GM23338 (cell line): Measurements from ENCODE around the gene MYOM3. TPM values are rescaled to one million over a fixed set of nuclear protein-coding genes. Genes with fewer than 3 reads are reported as not detected.

Experiments
- ATAC-seq: fragments of 200-7000 bp; cut with Tn5 transposase; 3 replicates; pipeline ENCODE4 v1.9.1; 2020
- DNase-seq: peaks from one replicate; pipeline ENCODE4 v3.0.0-alpha.2; 2015; ENCODE audit warnings: low spot score
- H2AFZ ChIP-seq: fragments of 200-600 bp; sonication (generic); 2 replicates; pipeline ENCODE4 v1.8.0; 2016; ENCODE audit warnings: antibody characterized with exemption, mild to moderate bottlenecking, moderate library complexity
- H3F3A ChIP-seq: fragments of 200-600 bp; sonication (generic); replicated peaks from 2 replicates; pipeline ENCODE4 v1.8.0; 2017; ENCODE audit warnings: antibody characterized with exemption, mixed run types, low read depth
- H3K27ac ChIP-seq: fragments of 200-600 bp; sonication (generic); 2 replicates; pipeline ENCODE4 v1.6.1; 2016; ENCODE audit warnings: low read depth
- H3K27me3 ChIP-seq: fragments of 200-600 bp; sonication (generic); 2 replicates; pipeline ENCODE4 v1.8.0; 2016; ENCODE audit warnings: mild to moderate bottlenecking, mixed run types, moderate library complexity; ENCODE audit not compliant: insufficient read depth
- H3K36me3 ChIP-seq: fragments of 200-600 bp; sonication (generic); 2 replicates; pipeline ENCODE4 v1.8.0; 2016; ENCODE audit warnings: mild to moderate bottlenecking; ENCODE audit not compliant: insufficient read depth
- H3K4me1 ChIP-seq: fragments of 200-600 bp; sonication (generic); 2 replicates; pipeline ENCODE4 v1.8.0; 2016; ENCODE audit warnings: mild to moderate bottlenecking, moderate library complexity; ENCODE audit not compliant: insufficient read depth
- H3K4me2 ChIP-seq: fragments of 200-600 bp; sonication (generic); 2 replicates; pipeline ENCODE4 v1.7.1; 2017; ENCODE audit warnings: mixed run types
- H3K4me3 ChIP-seq: fragments of 200-600 bp; sonication (generic); 2 replicates; pipeline ENCODE4 v1.6.1; 2016; ENCODE audit warnings: mixed run types
- H3K79me2 ChIP-seq: fragments of 200-600 bp; sonication (generic); replicated peaks from 2 replicates; pipeline ENCODE4 v1.8.0; 2017; ENCODE audit warnings: mild to moderate bottlenecking; ENCODE audit not compliant: insufficient read depth
- H3K9me2 ChIP-seq: fragments of 200-600 bp; sonication (generic); 2 replicates; pipeline ENCODE4 v1.8.0; 2017; ENCODE audit not compliant: insufficient read depth
- H4K20me1 ChIP-seq: fragments of 200-600 bp; sonication (generic); replicated peaks from 2 replicates; pipeline ENCODE4 v1.8.0; 2017; ENCODE audit warnings: mild to moderate bottlenecking; ENCODE audit not compliant: insufficient read depth
- H3K27ac Mint-ChIP-seq: 2 replicates; pipeline ENCODE4 v1.8.0; 2020; ENCODE audit warnings: inconsistent platforms, mild to moderate bottlenecking, moderate library complexity, mixed read lengths
- H3K27me3 Mint-ChIP-seq: 3 replicates; pipeline ENCODE4 v1.8.0; 2022; ENCODE audit warnings: low read depth, mild to moderate bottlenecking, moderate library complexity, mixed read lengths, inconsistent platforms; ENCODE audit not compliant: insufficient read depth, poor library complexity
- H3K36me3 Mint-ChIP-seq: 3 replicates; pipeline ENCODE4 v1.8.0; 2021; ENCODE audit warnings: low read depth, mild to moderate bottlenecking, inconsistent platforms, moderate library complexity, mixed read lengths
- H3K4me1 Mint-ChIP-seq: 3 replicates; pipeline ENCODE4 v1.8.0; 2020; ENCODE audit warnings: mild to moderate bottlenecking, inconsistent platforms, mixed read lengths
- H3K4me3 Mint-ChIP-seq: 3 replicates; pipeline ENCODE4 v1.8.0; 2021; ENCODE audit warnings: moderate library complexity, mild to moderate bottlenecking, inconsistent platforms, mixed read lengths
- H3K9me3 Mint-ChIP-seq: 3 replicates; pipeline ENCODE4 v1.8.0; 2020; ENCODE audit warnings: moderate library complexity, mild to moderate bottlenecking, inconsistent platforms, mixed read lengths
- CREB1 ChIP-seq: fragments of 250-450 bp; sonication (Bioruptor Pico); IDR thresholded peaks from 2 replicates; pipeline ENCODE4 v1.5.0; 2020; ENCODE audit warnings: low read depth, mild to moderate bottlenecking, moderate library complexity
- ETS1 ChIP-seq: IDR thresholded peaks from 2 replicates; pipeline ENCODE4 v1.6.1; 2016; ENCODE audit warnings: antibody characterized with exemption
- EZH2 ChIP-seq: fragments of 200-600 bp; sonication (generic); IDR thresholded peaks from one replicate; pipeline ENCODE4 v1.8.0; 2017; ENCODE audit warnings: antibody characterized with exemption, mild to moderate bottlenecking, low read depth; ENCODE audit not compliant: unreplicated experiment
- EZH2phosphoT487 ChIP-seq: fragments of 200-600 bp; sonication (generic); IDR thresholded peaks from one replicate; pipeline ENCODE4 v1.8.1; 2018; ENCODE audit warnings: antibody characterized with exemption; ENCODE audit not compliant: unreplicated experiment
- JUNB ChIP-seq: IDR thresholded peaks from one replicate; pipeline ENCODE4 v1.6.1; 2016; ENCODE audit warnings: antibody characterized with exemption; ENCODE audit not compliant: unreplicated experiment
- NANOG ChIP-seq: IDR thresholded peaks from 2 replicates; pipeline ENCODE4 v1.6.1; 2016; ENCODE audit warnings: antibody characterized with exemption, borderline replicate concordance
- POLR2AphosphoS5 ChIP-seq: IDR thresholded peaks from 2 replicates; pipeline ENCODE4 v1.6.1; 2016; ENCODE audit warnings: antibody characterized with exemption, low read depth
- STAT1 ChIP-seq: IDR thresholded peaks from one replicate; pipeline ENCODE4 v1.6.1; 2016; ENCODE audit warnings: antibody characterized with exemption; ENCODE audit not compliant: unreplicated experiment
- ZNF114 ChIP-seq: fragments of 250-450 bp; sonication (Bioruptor Pico); IDR thresholded peaks from 2 replicates; pipeline ENCODE4 v1.5.0; 2020; ENCODE audit warnings: mild to moderate bottlenecking, moderate library complexity
- ZNF331 ChIP-seq: fragments of 250-450 bp; sonication (Bioruptor Pico); IDR thresholded peaks from 2 replicates; pipeline ENCODE4 v1.5.0; 2020; ENCODE audit warnings: low read depth, mild to moderate bottlenecking, moderate library complexity
- polyA plus RNA-seq: library from polyadenylated mRNA; unstranded; fragments of >200 nt; fragmentation: Nextera tagmentation; extraction: Ambion mirVana; gene quantifications from 2 replicates; pipeline ENCODE4 v1.2.1, GENCODE V29; 2016
- total RNA-seq: library from RNA; depleted of rRNA; stranded (reverse); fragments of >200 nt; shearing (Covaris generic); gene quantifications from 2 replicates; pipeline ENCODE4 v1.2.3, GENCODE V29; 2014
- TF ChIP-seq, protein P1 (sequence below): fragments of 250-450 bp; sonication (Bioruptor Pico); IDR thresholded peaks from 2 replicates; pipeline ENCODE4 v1.5.0; 2020; ENCODE audit warnings: mild to moderate bottlenecking, moderate library complexity
- TF ChIP-seq, protein P2 (sequence below), 2 experiments: fragments of 200-600 bp in 1 of 2; sonication (generic) in 1 of 2; conservative IDR thresholded peaks; 2 replicates each; pipeline versions ENCODE4 v1.5.1 to v1.6.1; 2016 to 2017; ENCODE audit warnings: antibody characterized with exemption in 2 of 2, low read depth in 2 of 2, mild to moderate bottlenecking in 2 of 2, moderate library complexity in 1 of 2
- TF ChIP-seq, protein P3 (sequence below): IDR thresholded peaks from one replicate; pipeline ENCODE4 v1.6.1; 2018; ENCODE audit warnings: antibody characterized with exemption; ENCODE audit not compliant: unreplicated experiment

The MYOM3 gene
- total and polyA plus RNA-seq, 2 experiments from 2014 or later: not detected

DNA sequence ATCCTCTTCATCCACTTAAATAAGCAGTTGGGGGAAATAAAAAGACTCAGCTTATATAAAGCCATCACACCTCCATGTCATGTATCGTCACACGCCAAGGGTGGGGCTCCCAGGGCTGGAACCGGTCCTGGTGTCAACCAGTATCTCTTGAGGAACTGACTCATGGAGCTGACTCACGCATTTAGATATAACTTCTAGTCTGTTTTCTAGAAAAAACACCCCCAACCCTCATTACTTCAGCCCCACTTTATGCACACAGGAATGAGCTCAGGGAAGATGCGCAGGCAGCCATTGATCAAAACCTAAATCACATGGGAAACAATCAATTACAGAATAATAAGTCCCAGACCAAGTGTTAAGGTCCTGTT, 37.9 kb upstream of the MYOM3 start:
- H3K4me1 Mint-ChIP-seq: peaks cover 38% of the 10 kb centered on the region
- H3F3A ChIP-seq: no peaks in the 10 kb centered on the region
- H3K27me3 Mint-ChIP-seq: peaks cover 26% of the 10 kb centered on the region
- H3K27ac Mint-ChIP-seq: no peak overlapping the region
- no peaks in the 10 kb centered on the region for H3K9me3 Mint-ChIP-seq
- peaks cover 16% of the 10 kb centered on the region; the same call in 1 of the 2 replicates for H3K4me1 ChIP-seq
- H3K79me2 ChIP-seq: 0 out of 2 replicates have a peak, but pooled peaks cover 9% of the 10 kb centered on the region
- TF ChIP-seq STAT1 (no peak), ETS1 (no peak), NANOG (no peak), EZH2 (no peak), ZNF331 (CRISPR knock-in tag) (no peak), POLR2AphosphoS5 (no peak), CREB1 (CRISPR knock-in tag) (no peak), EZH2phosphoT487 (no peak), JUNB (no peak), ZNF114 (CRISPR knock-in tag) (no peak)
- TF ChIP-seq, protein P1, sequence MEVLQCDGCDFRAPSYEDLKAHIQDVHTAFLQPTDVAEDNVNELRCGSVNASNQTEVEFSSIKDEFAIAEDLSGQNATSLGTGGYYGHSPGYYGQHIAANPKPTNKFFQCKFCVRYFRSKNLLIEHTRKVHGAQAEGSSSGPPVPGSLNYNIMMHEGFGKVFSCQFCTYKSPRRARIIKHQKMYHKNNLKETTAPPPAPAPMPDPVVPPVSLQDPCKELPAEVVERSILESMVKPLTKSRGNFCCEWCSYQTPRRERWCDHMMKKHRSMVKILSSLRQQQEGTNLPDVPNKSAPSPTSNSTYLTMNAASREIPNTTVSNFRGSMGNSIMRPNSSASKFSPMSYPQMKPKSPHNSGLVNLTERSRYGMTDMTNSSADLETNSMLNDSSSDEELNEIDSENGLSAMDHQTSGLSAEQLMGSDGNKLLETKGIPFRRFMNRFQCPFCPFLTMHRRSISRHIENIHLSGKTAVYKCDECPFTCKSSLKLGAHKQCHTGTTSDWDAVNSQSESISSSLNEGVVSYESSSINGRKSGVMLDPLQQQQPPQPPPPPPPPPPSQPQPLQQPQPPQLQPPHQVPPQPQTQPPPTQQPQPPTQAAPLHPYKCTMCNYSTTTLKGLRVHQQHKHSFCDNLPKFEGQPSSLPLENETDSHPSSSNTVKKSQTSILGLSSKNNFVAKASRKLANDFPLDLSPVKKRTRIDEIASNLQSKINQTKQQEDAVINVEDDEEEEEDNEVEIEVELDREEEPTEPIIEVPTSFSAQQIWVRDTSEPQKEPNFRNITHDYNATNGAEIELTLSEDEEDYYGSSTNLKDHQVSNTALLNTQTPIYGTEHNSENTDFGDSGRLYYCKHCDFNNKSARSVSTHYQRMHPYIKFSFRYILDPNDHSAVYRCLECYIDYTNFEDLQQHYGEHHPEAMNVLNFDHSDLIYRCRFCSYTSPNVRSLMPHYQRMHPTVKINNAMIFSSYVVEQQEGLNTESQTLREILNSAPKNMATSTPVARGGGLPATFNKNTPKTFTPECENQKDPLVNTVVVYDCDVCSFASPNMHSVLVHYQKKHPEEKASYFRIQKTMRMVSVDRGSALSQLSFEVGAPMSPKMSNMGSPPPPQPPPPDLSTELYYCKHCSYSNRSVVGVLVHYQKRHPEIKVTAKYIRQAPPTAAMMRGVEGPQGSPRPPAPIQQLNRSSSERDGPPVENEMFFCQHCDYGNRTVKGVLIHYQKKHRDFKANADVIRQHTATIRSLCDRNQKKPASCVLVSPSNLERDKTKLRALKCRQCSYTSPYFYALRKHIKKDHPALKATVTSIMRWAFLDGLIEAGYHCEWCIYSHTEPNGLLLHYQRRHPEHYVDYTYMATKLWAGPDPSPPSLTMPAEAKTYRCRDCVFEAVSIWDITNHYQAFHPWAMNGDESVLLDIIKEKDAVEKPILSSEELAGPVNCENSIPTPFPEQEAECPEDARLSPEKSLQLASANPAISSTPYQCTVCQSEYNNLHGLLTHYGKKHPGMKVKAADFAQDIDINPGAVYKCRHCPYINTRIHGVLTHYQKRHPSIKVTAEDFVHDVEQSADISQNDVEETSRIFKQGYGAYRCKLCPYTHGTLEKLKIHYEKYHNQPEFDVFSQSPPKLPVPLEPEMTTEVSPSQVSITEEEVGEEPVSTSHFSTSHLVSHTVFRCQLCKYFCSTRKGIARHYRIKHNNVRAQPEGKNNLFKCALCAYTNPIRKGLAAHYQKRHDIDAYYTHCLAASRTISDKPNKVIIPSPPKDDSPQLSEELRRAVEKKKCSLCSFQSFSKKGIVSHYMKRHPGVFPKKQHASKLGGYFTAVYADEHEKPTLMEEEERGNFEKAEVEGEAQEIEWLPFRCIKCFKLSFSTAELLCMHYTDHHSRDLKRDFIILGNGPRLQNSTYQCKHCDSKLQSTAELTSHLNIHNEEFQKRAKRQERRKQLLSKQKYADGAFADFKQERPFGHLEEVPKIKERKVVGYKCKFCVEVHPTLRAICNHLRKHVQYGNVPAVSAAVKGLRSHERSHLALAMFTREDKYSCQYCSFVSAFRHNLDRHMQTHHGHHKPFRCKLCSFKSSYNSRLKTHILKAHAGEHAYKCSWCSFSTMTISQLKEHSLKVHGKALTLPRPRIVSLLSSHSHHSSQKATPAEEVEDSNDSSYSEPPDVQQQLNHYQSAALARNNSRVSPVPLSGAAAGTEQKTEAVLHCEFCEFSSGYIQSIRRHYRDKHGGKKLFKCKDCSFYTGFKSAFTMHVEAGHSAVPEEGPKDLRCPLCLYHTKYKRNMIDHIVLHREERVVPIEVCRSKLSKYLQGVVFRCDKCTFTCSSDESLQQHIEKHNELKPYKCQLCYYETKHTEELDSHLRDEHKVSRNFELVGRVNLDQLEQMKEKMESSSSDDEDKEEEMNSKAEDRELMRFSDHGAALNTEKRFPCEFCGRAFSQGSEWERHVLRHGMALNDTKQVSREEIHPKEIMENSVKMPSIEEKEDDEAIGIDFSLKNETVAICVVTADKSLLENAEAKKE (CRISPR knock-in tag): no peak
- TF ChIP-seq, protein P2, sequence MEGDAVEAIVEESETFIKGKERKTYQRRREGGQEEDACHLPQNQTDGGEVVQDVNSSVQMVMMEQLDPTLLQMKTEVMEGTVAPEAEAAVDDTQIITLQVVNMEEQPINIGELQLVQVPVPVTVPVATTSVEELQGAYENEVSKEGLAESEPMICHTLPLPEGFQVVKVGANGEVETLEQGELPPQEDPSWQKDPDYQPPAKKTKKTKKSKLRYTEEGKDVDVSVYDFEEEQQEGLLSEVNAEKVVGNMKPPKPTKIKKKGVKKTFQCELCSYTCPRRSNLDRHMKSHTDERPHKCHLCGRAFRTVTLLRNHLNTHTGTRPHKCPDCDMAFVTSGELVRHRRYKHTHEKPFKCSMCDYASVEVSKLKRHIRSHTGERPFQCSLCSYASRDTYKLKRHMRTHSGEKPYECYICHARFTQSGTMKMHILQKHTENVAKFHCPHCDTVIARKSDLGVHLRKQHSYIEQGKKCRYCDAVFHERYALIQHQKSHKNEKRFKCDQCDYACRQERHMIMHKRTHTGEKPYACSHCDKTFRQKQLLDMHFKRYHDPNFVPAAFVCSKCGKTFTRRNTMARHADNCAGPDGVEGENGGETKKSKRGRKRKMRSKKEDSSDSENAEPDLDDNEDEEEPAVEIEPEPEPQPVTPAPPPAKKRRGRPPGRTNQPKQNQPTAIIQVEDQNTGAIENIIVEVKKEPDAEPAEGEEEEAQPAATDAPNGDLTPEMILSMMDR (conservative IDR thresholded peaks at IDR 0.05; ENCODE audit: low read depth in 2 of 2): no peak
- TF ChIP-seq, protein P3, sequence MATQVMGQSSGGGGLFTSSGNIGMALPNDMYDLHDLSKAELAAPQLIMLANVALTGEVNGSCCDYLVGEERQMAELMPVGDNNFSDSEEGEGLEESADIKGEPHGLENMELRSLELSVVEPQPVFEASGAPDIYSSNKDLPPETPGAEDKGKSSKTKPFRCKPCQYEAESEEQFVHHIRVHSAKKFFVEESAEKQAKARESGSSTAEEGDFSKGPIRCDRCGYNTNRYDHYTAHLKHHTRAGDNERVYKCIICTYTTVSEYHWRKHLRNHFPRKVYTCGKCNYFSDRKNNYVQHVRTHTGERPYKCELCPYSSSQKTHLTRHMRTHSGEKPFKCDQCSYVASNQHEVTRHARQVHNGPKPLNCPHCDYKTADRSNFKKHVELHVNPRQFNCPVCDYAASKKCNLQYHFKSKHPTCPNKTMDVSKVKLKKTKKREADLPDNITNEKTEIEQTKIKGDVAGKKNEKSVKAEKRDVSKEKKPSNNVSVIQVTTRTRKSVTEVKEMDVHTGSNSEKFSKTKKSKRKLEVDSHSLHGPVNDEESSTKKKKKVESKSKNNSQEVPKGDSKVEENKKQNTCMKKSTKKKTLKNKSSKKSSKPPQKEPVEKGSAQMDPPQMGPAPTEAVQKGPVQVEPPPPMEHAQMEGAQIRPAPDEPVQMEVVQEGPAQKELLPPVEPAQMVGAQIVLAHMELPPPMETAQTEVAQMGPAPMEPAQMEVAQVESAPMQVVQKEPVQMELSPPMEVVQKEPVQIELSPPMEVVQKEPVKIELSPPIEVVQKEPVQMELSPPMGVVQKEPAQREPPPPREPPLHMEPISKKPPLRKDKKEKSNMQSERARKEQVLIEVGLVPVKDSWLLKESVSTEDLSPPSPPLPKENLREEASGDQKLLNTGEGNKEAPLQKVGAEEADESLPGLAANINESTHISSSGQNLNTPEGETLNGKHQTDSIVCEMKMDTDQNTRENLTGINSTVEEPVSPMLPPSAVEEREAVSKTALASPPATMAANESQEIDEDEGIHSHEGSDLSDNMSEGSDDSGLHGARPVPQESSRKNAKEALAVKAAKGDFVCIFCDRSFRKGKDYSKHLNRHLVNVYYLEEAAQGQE: no peak
- peak overlapping the region; percentile 74 for H3K4me2 ChIP-seq
- no peak overlapping the region for H3K27ac ChIP-seq
- H3K36me3 Mint-ChIP-seq: no peaks in the 10 kb centered on the region
- no peak for ATAC-seq
- no peak for DNase-seq
- peak overlapping the region; percentile 37; the same call in 1 of the 2 replicates for H3K4me3 ChIP-seq
- H3K27me3 ChIP-seq: no peaks in the 10 kb centered on the region
- H4K20me1 ChIP-seq: no peaks in the 10 kb centered on the region
- H3K36me3 ChIP-seq: no peaks in the 10 kb centered on the region
- no peaks in the 10 kb centered on the region for H3K9me2 ChIP-seq
- H2AFZ ChIP-seq: no peak overlapping the region
- peak overlapping the region; percentile 64 for H3K4me3 Mint-ChIP-seq
